Gastroesophageal sphincter (tissue), 4 donors: ENCODE measurements around the gene THRA. TPM values are rescaled to one million over a fixed set of nuclear protein-coding genes. Genes with fewer than 3 reads are reported as not detected.

Experiments used
- ATAC-seq: fragments of 150-250 bp; one replicate; pipeline ENCODE4 v1.9.1; 2016; ENCODE audit warnings: mild to moderate bottlenecking, moderate library complexity
- H3K27ac ChIP-seq, 4 donors: fragments of 200-600 bp; sonication (generic) in 3 of 4; 1 replicate in 3 of 4; 2 replicates in 1 of 4; pipeline ENCODE4 v1.5.1; 2016 to 2019
- H3K27me3 ChIP-seq: fragments of 200-600 bp; sonication (generic); one replicate; pipeline ENCODE4 v1.5.1; 2019
- H3K36me3 ChIP-seq, 2 donors: fragments of 200-600 bp; sonication (generic); one replicate each; pipeline ENCODE4 v1.5.1; 2019; ENCODE audit warnings: control low read depth in 1 of 2
- H3K4me1 ChIP-seq, 3 donors: fragments of 200-600 bp; sonication (generic); 1 replicate in 2 of 3; 2 replicates in 1 of 3; pipeline ENCODE4 v1.5.1; 2016 to 2019; ENCODE audit warnings: control low read depth in 2 of 3
- H3K4me3 ChIP-seq, 2 donors: fragments of 200-600 bp; sonication (generic); one replicate each; pipeline ENCODE4 v1.5.1; 2019; ENCODE audit warnings: mild to moderate bottlenecking in 1 of 2, moderate library complexity in 1 of 2
- H3K9me3 ChIP-seq, 3 donors: fragments of 200-600 bp; sonication (generic); one replicate each; pipeline ENCODE4 v1.5.1; 2017 to 2019; ENCODE audit warnings: control low read depth in 2 of 3
- CTCF ChIP-seq, 4 experiments: fragments of 200-600 bp in 2 of 4; fragments of 450-650 bp in 2 of 4; sonication (generic) in 1 of 4; IDR thresholded peaks; one replicate each; pipeline ENCODE4 v1.5.1; 2017 to 2019; ENCODE audit warnings: antibody characterized with exemption in 4 of 4, mild to moderate bottlenecking in 2 of 4, moderate library complexity in 2 of 4
- EP300 ChIP-seq: sonication (generic); formaldehyde crosslinking; IDR thresholded peaks from one replicate; pipeline ENCODE4 v1.6.1; 2017; ENCODE audit warnings: antibody characterized with exemption, mild to moderate bottlenecking
- POLR2A ChIP-seq, 2 donors: fragments of 450-650 bp; IDR thresholded peaks; one replicate each; pipeline ENCODE4 v1.6.1; 2017; ENCODE audit warnings: antibody characterized with exemption in 2 of 2, mild to moderate bottlenecking in 2 of 2, moderate library complexity in 1 of 2
- POLR2AphosphoS5 ChIP-seq: sonication (generic); formaldehyde crosslinking; IDR thresholded peaks from one replicate; pipeline ENCODE4 v1.6.1; 2017; ENCODE audit warnings: antibody characterized with exemption
- WGBS, 2 donors: methylation state at CpG; one replicate each; pipeline ENCODE4 v1.1.5; 2018; ENCODE audit warnings: low coverage in 1 of 2; 5-methylcytosine and 5-hydroxymethylcytosine counted together
- total RNA-seq, 4 donors: library from RNA; depleted of rRNA; stranded (reverse); fragments of >200 nt; gene quantifications; one replicate each; pipeline ENCODE4 v1.1.0, GENCODE V29; 2016

THRA gene
- total RNA-seq, 4 donors from 2014 or later, result 84.8 to 133 (median 102) TPM

- Histone ChIP-seq H3K4me1 (peaks cover 17 to 54% (median 24%) of the 10 kb centered on the region in 3 donors), H3K9me3 (no peaks in the 10 kb centered on the region), H3K27ac (peak overlapping the region in 2 of 4 donors; percentile 13 to 43), H3K27me3 (no peaks in the 10 kb centered on the region), H3K36me3 (peaks cover 0 to 80% of the 10 kb centered on the region in 2 donors), H3K4me3 (no peak overlapping the region)
- ATAC-seq, result no peak
- TF ChIP-seq CTCF (IDR thresholded peaks at IDR 0.05) (no peak), POLR2A (IDR thresholded peaks at IDR 0.05) (no peak), POLR2AphosphoS5 (no peak), EP300 (no peak)
- WGBS, 2 donors, result 70 to 79% methylated on average over 3 of the region's 3 CpGs
These were observed 16.8 kb downstream of the THRA start for GRCh38 chr17:40079545-40079944.

GRCh38 chr17:40084477-40084876, 21.7 kb downstream of the THRA start:
- peak overlapping the region in 2 of 4 donors; percentile 46 to 48 for H3K27ac ChIP-seq
- ATAC-seq, result no peak
- WGBS, 2 donors, result 70% methylated on average over 6 of the region's 14 CpGs; no CpG with 5 or more reads in 1 of the 2 donors
- TF ChIP-seq POLR2A (IDR thresholded peaks at IDR 0.05) (no peak), POLR2AphosphoS5 (no peak), CTCF (IDR thresholded peaks at IDR 0.05) (no peak)
- no peak overlapping the region for H3K4me3 ChIP-seq
- H3K9me3 ChIP-seq, result no peaks in the 10 kb centered on the region
- H3K36me3 ChIP-seq, result peaks cover 0 to 94% of the 10 kb centered on the region in 2 donors
- H3K4me1 ChIP-seq, result peaks cover 0 to 32% (median 0%) of the 10 kb centered on the region in 3 donors
- H3K27me3 ChIP-seq, result no peaks in the 10 kb centered on the region

GRCh38 chr17:40086150-40087044, 23.6 kb downstream of the THRA start:
- H3K27me3 ChIP-seq, result no peaks in the 10 kb centered on the region
- ATAC-seq, result peak; percentile 60
- H3K4me1 ChIP-seq, result peaks cover 0 to 51% (median 15%) of the 10 kb centered on the region in 3 donors
- H3K36me3 ChIP-seq, result peaks cover 0 to 94% of the 10 kb centered on the region in 2 donors
- peak overlapping the region in 3 of 4 donors; percentile 44 to 67 (median 60) for H3K27ac ChIP-seq
- H3K9me3 ChIP-seq, result no peaks in the 10 kb centered on the region
- peak in 3 of 4 experiments; percentile 87 to 95 (median 90) for TF ChIP-seq CTCF (IDR thresholded peaks at IDR 0.05)
- TF ChIP-seq EP300, result no peak
- H3K4me3 ChIP-seq, result no peak overlapping the region
- 45 to 48% methylated on average over 7 to 9 of the region's 17 CpGs for WGBS, 2 donors

- no peaks in the 10 kb centered on the region for H3K27me3 ChIP-seq
- no peak for ATAC-seq
- 63 to 80% methylated on average over 1 to 2 of the region's 6 CpGs for WGBS, 2 donors
- peaks cover 0 to 85% of the 10 kb centered on the region in 2 donors for H3K36me3 ChIP-seq
- H3K27ac ChIP-seq, result peak overlapping the region in 3 of 4 donors; percentile 44 to 67 (median 60)
- no peak for TF ChIP-seq POLR2AphosphoS5
- no peak for TF ChIP-seq POLR2A (IDR thresholded peaks at IDR 0.05)
- TF ChIP-seq CTCF (IDR thresholded peaks at IDR 0.05), result no peak
- no peak for TF ChIP-seq EP300
- H3K4me1 ChIP-seq, result peaks cover 0 to 59% (median 23%) of the 10 kb centered on the region in 3 donors
- no peak overlapping the region for H3K4me3 ChIP-seq
- H3K9me3 ChIP-seq, result no peaks in the 10 kb centered on the region
These were observed 24.5 kb downstream of the THRA start for GRCh38 chr17:40087049-40087794.
